ENCODE results near the gene PRCC.

GRCh38 chr1:156755527-156755950 lies 11.8 kb upstream of the PRCC start:
- TF ChIP-seq CTCF (IDR thresholded peaks at IDR 0.05; ENCODE audit: insufficient read depth, low read depth, low read length): no peak
- TF ChIP-seq EZH2 (IDR thresholded peaks at IDR 0.05; ENCODE audit: insufficient read depth, low read length): no peak
